ENCODE data around the gene DCST1.

DNA sequence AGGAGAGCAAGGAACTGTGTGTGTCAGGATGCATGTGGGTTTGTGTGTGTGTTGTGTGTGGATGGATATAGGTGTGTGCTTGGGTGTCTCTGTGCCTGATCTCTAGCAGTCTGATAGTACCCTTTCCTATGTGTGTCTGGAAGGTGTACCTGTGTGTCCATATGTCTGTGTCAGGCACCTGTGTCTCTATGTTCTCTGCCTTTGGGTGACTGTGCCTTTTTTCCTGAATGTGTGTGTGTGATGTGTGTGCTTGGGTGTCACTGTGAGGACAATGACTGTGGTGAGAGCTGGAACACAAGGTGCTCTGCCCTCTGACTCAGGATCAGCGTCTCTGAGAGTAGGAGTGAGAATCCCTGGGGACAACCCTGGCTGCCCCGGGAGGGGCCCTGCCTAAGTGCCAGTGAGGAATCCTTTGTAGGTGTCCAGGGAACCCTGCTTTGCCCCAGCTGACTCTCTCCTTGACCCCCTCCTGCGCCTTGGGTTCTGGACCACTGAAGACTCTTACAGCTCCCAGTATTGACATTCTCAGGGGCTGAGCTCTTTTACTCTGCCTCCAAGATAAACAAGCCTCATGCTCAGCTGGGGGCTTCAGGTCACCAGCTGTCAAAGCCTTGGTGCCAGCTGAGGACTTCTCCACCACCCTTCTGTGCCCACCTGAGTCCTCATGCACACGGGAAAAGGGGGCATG is 44.3 kb downstream of the DCST1 start:
- no peak for TF ChIP-seq ARNTL (CRISPR knock-in tag; IDR thresholded peaks at IDR 0.05; ENCODE audit: borderline replicate concordance, low read depth)
- no peak for TF ChIP-seq ZC3H10 (CRISPR knock-in tag; IDR thresholded peaks at IDR 0.05)
- TF ChIP-seq ZFP30 (CRISPR knock-in tag; IDR thresholded peaks at IDR 0.05): no peak
- TF ChIP-seq, protein P1, sequence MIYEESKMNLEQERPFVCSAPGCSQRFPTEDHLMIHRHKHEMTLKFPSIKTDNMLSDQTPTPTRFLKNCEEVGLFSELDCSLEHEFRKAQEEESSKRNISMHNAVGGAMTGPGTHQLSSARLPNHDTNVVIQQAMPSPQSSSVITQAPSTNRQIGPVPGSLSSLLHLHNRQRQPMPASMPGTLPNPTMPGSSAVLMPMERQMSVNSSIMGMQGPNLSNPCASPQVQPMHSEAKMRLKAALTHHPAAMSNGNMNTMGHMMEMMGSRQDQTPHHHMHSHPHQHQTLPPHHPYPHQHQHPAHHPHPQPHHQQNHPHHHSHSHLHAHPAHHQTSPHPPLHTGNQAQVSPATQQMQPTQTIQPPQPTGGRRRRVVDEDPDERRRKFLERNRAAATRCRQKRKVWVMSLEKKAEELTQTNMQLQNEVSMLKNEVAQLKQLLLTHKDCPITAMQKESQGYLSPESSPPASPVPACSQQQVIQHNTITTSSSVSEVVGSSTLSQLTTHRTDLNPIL (CRISPR knock-in tag; IDR thresholded peaks at IDR 0.05; ENCODE audit: low read depth): no peak
- no peak for TF ChIP-seq POU6F1 (CRISPR knock-in tag; IDR thresholded peaks at IDR 0.05; ENCODE audit: borderline replicate concordance, low read depth)
- no peak for TF ChIP-seq TOX (CRISPR knock-in tag; IDR thresholded peaks at IDR 0.05; ENCODE audit: borderline replicate concordance)
- no peak for TF ChIP-seq BACH2 (CRISPR knock-in tag; IDR thresholded peaks at IDR 0.05; ENCODE audit: borderline replicate concordance)
- no peak for TF ChIP-seq PATZ1 (CRISPR knock-in tag; IDR thresholded peaks at IDR 0.05; ENCODE audit: borderline replicate concordance)
- no peak for TF ChIP-seq ZNF70 (CRISPR knock-in tag; IDR thresholded peaks at IDR 0.05)
- TF ChIP-seq ZFP3 (CRISPR knock-in tag; IDR thresholded peaks at IDR 0.05): no peak

Measured in SK-N-SH treated with all-trans-retinoic acid at 6 μM for 48 hours (cell line).